ENCODE measurements around the gene CMSS1. TPM values are rescaled to one million over a fixed set of nuclear protein-coding genes. Genes with fewer than 3 reads are reported as not detected.
A peak's percentile ranks its signal among the peaks of the same experiment; 100 is the strongest.

CMSS1 gene
- total RNA-seq, 4 donors from 2014 or later = 2.4 to 29.9 (median 5.2) TPM

GRCh38 chr3:99923873-99924272, 106.2 kb downstream of the CMSS1 start:
- in situ Hi-C loops (cut with MboI; ENCODE audit: low pct_ligation_motif_present in 1 of 4, low pct_unique_long_range_greater_than_20kb in 1 of 4, low sequenced_read_pairs in 3 of 4) = no loop called here

GRCh38 chr3:99925584-99926230, 108.0 kb downstream of the CMSS1 start:
- in situ Hi-C loops (cut with MboI; ENCODE audit: low pct_ligation_motif_present in 1 of 4, low pct_unique_long_range_greater_than_20kb in 1 of 4, low sequenced_read_pairs in 3 of 4) = no loop called here
- Histone ChIP-seq H3K36me3 (no peaks in the 10 kb centered on the region), H3K9me3 (no peaks in the 10 kb centered on the region), H3K27ac (peak overlapping the region; percentile 1 to 51 (median 26)), H3K27me3 (no peaks in the 10 kb centered on the region), H3K4me3 (no peak overlapping the region), H3K4me1 (peaks cover 4 to 45% (median 20%) of the 10 kb centered on the region in 4 donors)
- DNase-seq = peak; percentile 31
- intact Hi-C loops (cut with DNase I; ENCODE audit: low total_unique reads) = no loop called here
- TF ChIP-seq, protein P1, sequence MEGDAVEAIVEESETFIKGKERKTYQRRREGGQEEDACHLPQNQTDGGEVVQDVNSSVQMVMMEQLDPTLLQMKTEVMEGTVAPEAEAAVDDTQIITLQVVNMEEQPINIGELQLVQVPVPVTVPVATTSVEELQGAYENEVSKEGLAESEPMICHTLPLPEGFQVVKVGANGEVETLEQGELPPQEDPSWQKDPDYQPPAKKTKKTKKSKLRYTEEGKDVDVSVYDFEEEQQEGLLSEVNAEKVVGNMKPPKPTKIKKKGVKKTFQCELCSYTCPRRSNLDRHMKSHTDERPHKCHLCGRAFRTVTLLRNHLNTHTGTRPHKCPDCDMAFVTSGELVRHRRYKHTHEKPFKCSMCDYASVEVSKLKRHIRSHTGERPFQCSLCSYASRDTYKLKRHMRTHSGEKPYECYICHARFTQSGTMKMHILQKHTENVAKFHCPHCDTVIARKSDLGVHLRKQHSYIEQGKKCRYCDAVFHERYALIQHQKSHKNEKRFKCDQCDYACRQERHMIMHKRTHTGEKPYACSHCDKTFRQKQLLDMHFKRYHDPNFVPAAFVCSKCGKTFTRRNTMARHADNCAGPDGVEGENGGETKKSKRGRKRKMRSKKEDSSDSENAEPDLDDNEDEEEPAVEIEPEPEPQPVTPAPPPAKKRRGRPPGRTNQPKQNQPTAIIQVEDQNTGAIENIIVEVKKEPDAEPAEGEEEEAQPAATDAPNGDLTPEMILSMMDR (IDR thresholded peaks at IDR 0.05) = no peak
- TF ChIP-seq EP300 (IDR thresholded peaks at IDR 0.05; ENCODE audit: low read depth) = no peak
- TF ChIP-seq POLR2A (IDR thresholded peaks at IDR 0.05) = no peak
- peak in 2 of 3 donors; percentile 9 to 34 for TF ChIP-seq POLR2AphosphoS5 (IDR thresholded peaks at IDR 0.05)
- 33 to 46% methylated on average over 3 to 4 of the region's 4 CpGs for WGBS, 2 donors (ENCODE audit: low coverage in 1 of 2)

More at GRCh38 chr3:99923873-99924272, 106.2 kb downstream of the CMSS1 start:
- TF ChIP-seq EP300 (IDR thresholded peaks at IDR 0.05; ENCODE audit: low read depth) (no peak), POLR2A (IDR thresholded peaks at IDR 0.05) (no peak), POLR2AphosphoS5 (IDR thresholded peaks at IDR 0.05) (no peak)
- TF ChIP-seq, protein P1 (IDR thresholded peaks at IDR 0.05) = no peak
- no peaks in the 10 kb centered on the region for H3K9me3 ChIP-seq
- DNase-seq = no peak
- peaks cover 4 to 50% (median 31%) of the 10 kb centered on the region in 4 donors for H3K4me1 ChIP-seq
- H3K27ac ChIP-seq = no peak overlapping the region
- H3K36me3 ChIP-seq = no peaks in the 10 kb centered on the region
- no peak overlapping the region for H3K4me3 ChIP-seq
- intact Hi-C loops (cut with DNase I; ENCODE audit: low total_unique reads) = no loop called here
- no peaks in the 10 kb centered on the region for H3K27me3 ChIP-seq

GRCh38 chr3:99927671-99928457, 110.2 kb downstream of the CMSS1 start:
- no peaks in the 10 kb centered on the region for H3K27me3 ChIP-seq
- no peak overlapping the region for H3K4me3 ChIP-seq
- TF ChIP-seq, protein P1 (IDR thresholded peaks at IDR 0.05) = no peak
- TF ChIP-seq POLR2A (IDR thresholded peaks at IDR 0.05) (no peak), POLR2AphosphoS5 (IDR thresholded peaks at IDR 0.05) (no peak), EP300 (IDR thresholded peaks at IDR 0.05; ENCODE audit: low read depth) (no peak)
- no peaks in the 10 kb centered on the region for H3K36me3 ChIP-seq
- in situ Hi-C loops (cut with MboI; ENCODE audit: low pct_ligation_motif_present in 1 of 4, low pct_unique_long_range_greater_than_20kb in 1 of 4, low sequenced_read_pairs in 3 of 4) (no loop called here), intact Hi-C loops (cut with DNase I; ENCODE audit: low total_unique reads) (no loop called here)
- no peaks in the 10 kb centered on the region for H3K9me3 ChIP-seq
- H3K4me1 ChIP-seq = peaks cover 4 to 26% (median 11%) of the 10 kb centered on the region in 4 donors
- H3K27ac ChIP-seq = peak overlapping the region; percentile 68 to 74 (median 71)
- DNase-seq = no peak
- WGBS, 2 donors (ENCODE audit: low coverage in 1 of 2) = 71 to 85% methylated on average over 7 of the region's 7 CpGs
